Subcutaneous abdominal adipose tissue (tissue), 5 donors: Measurements from ENCODE around the gene ST3GAL6.
"Not testable (repeated sequence)": the region's sequence is repeated elsewhere in the genome, so short reads cannot be mapped to it uniquely, and the experiment has no call there.

Source experiments
- H3K27ac ChIP-seq: one replicate; pipeline ENCODE4 v1.7.0; 2013; ENCODE audit warnings: low read depth, mild to moderate bottlenecking, inconsistent platforms, low read length, moderate library complexity
- H3K27me3 ChIP-seq, 5 donors: one replicate each; pipeline ENCODE4 v1.7.0; 2013; ENCODE audit warnings: low read length in 5 of 5, inconsistent platforms in 1 of 5; ENCODE audit not compliant: control insufficient read depth in 5 of 5, insufficient read depth in 4 of 5
- H3K36me3 ChIP-seq, 5 donors: one replicate each; pipeline ENCODE4 v1.7.0; 2013; ENCODE audit warnings: low read length in 5 of 5; ENCODE audit not compliant: control insufficient read depth in 5 of 5, insufficient read depth in 5 of 5
- H3K4me1 ChIP-seq, 5 donors: one replicate each; pipeline ENCODE4 v1.7.0; 2013; ENCODE audit warnings: low read length in 5 of 5, mild to moderate bottlenecking in 3 of 5, moderate library complexity in 1 of 5; ENCODE audit not compliant: control insufficient read depth in 5 of 5, insufficient read depth in 5 of 5
- H3K4me3 ChIP-seq, 5 donors: one replicate each; pipeline ENCODE4 v1.7.0; 2013; ENCODE audit warnings: low read length in 5 of 5, low read depth in 1 of 5
- H3K9ac ChIP-seq, 5 donors: one replicate each; pipeline ENCODE4 v1.7.0; 2013; ENCODE audit warnings: low read length in 5 of 5, mild to moderate bottlenecking in 4 of 5, moderate library complexity in 3 of 5
- H3K9me3 ChIP-seq, 5 donors: one replicate each; pipeline ENCODE4 v1.7.0; 2013; ENCODE audit warnings: low read length in 5 of 5; ENCODE audit not compliant: control insufficient read depth in 5 of 5
- donor health status: healthy.
- donor health status: healthy.
- donor health status: healthy.
- donor health status: healthy.
- donor health status: healthy.

Gene ST3GAL6

GRCh38 chr3:98827221-98827920 lies 64.2 kb downstream of the ST3GAL6 start:
- Histone ChIP-seq H3K9ac (no peak overlapping the region), H3K4me3 (no peak overlapping the region), H3K27me3 (no peaks in the 10 kb centered on the region), H3K9me3 (peaks cover 0 to 6% (median 0%) of the 10 kb centered on the region in 5 donors), H3K27ac (no peak overlapping the region), H3K36me3 (no peaks in the 10 kb centered on the region), H3K4me1 (peaks cover 0 to 3% (median 0%) of the 10 kb centered on the region in 5 donors)

GRCh38 chr3:98829246-98829832 lies 66.2 kb downstream of the ST3GAL6 start:
- peaks cover 0 to 3% (median 0%) of the 10 kb centered on the region in 5 donors for H3K4me1 ChIP-seq
- peaks cover 0 to 4% (median 4%) of the 10 kb centered on the region in 5 donors for H3K36me3 ChIP-seq
- H3K9ac ChIP-seq, result no peak overlapping the region

GRCh38 chr3:98831060-98831459 lies 67.9 kb downstream of the ST3GAL6 start:
- not testable (repeated sequence) for H3K4me1 ChIP-seq, H3K27ac ChIP-seq, H3K4me3 ChIP-seq, H3K27me3 ChIP-seq, H3K9ac ChIP-seq, H3K9me3 ChIP-seq, H3K36me3 ChIP-seq

More at GRCh38 chr3:98829246-98829832, 66.2 kb downstream of the ST3GAL6 start:
- H3K27ac ChIP-seq, result no peak overlapping the region
- peaks cover 0 to 6% (median 0%) of the 10 kb centered on the region in 5 donors for H3K9me3 ChIP-seq
- no peaks in the 10 kb centered on the region for H3K27me3 ChIP-seq
- no peak overlapping the region for H3K4me3 ChIP-seq

GRCh38 chr3:98839846-98840245 lies 76.7 kb downstream of the ST3GAL6 start:
- Histone ChIP-seq H3K4me3 (no peak overlapping the region), H3K4me1 (peaks cover 0 to 3% (median 0%) of the 10 kb centered on the region in 5 donors), H3K36me3 (peaks cover 0 to 6% (median 4%) of the 10 kb centered on the region in 5 donors), H3K27ac (no peak overlapping the region), H3K9me3 (no peaks in the 10 kb centered on the region), H3K9ac (no peak overlapping the region), H3K27me3 (no peaks in the 10 kb centered on the region)

GRCh38 chr3:98843266-98843959 lies 80.3 kb downstream of the ST3GAL6 start:
- Histone ChIP-seq H3K4me3 (no peak overlapping the region), H3K27ac (no peak overlapping the region)

More at GRCh38 chr3:98843266-98843959, 80.3 kb downstream of the ST3GAL6 start:
- H3K36me3 ChIP-seq, result peaks cover 6 to 15% (median 7%) of the 10 kb centered on the region in 5 donors
- H3K9ac ChIP-seq, result no peak overlapping the region
- H3K27me3 ChIP-seq, result no peaks in the 10 kb centered on the region
- peaks cover 0 to 3% (median 0%) of the 10 kb centered on the region in 5 donors for H3K4me1 ChIP-seq
- H3K9me3 ChIP-seq, result peaks cover 0 to 4% (median 0%) of the 10 kb centered on the region in 5 donors
